GM12878 (cell line): ENCODE results near the gene SV2A. TPM values are rescaled to one million over a fixed set of nuclear protein-coding genes. Genes with fewer than 3 reads are reported as not detected.

ENCODE experiments used
- ATAC-seq: fragments of 200-7000 bp; cut with Tn5 transposase; 3 replicates; pipeline ENCODE4 v1.9.1; 2020; ENCODE audit warnings: mild to moderate bottlenecking, moderate library complexity
- BruUV-seq: library from RNA; stranded (reverse); fragments of 400-500 nt; replicated peaks from 2 replicates; lab custom pipeline; 2021; lab: Mats Ljungman, UMichigan
- CTCF ChIA-PET: fragments of 300-600 bp; sonication (Branson Sonifier 250); formaldehyde crosslinking; extraction: SDS; loops from one replicate; lab custom pipeline; 2021; ENCODE audit warnings: inconsistent platforms; lab: Yijun Ruan, JAX
- POLR2A ChIA-PET: fragments of 350-600 bp; formaldehyde crosslinking; extraction: SDS; loops from one replicate; lab custom pipeline; 2021; ENCODE audit warnings: inconsistent platforms; lab: Charles Lee
- RAD21 ChIA-PET: fragments of 300-600 bp; sonication (Branson Sonifier 250); formaldehyde crosslinking; loops from one replicate; lab custom pipeline; 2023; ENCODE audit warnings: antibody characterized with exemption; ENCODE audit not compliant: unreplicated experiment; lab: Charles Lee
- SMC1A ChIA-PET: fragments of 300-600 bp; sonication (Branson Sonifier 250); formaldehyde crosslinking; loops from one replicate; lab custom pipeline; 2023; ENCODE audit not compliant: unreplicated experiment, uncharacterized antibody; lab: Charles Lee
- DNase-seq: peaks from one replicate; pipeline ENCODE4 v3.0.0-alpha.2; 2011; ENCODE audit warnings: low read depth, low spot score
- FAIRE-seq: peaks from 3 replicates; lab custom pipeline; 2011; peaks lifted over from hg19 to GRCh38; lab: Jason Lieb, UNC
- H2AFZ ChIP-seq: 2 replicates; pipeline ENCODE4 v1.6.0; 2011; ENCODE audit warnings: low read depth, low read length, control low read depth; ENCODE audit not compliant: control insufficient read depth
- H3K27ac ChIP-seq: 2 replicates; pipeline ENCODE4 v1.5.1; 2011; ENCODE audit warnings: control low read depth; ENCODE audit not compliant: control insufficient read depth, insufficient read depth
- H3K27me3 ChIP-seq, 2 experiments: replicated peaks in 1 of 2; 2 replicates each; pipeline versions ENCODE4 v1.6.0 to v1.6.1; 2011; ENCODE audit warnings: low read length in 1 of 2; ENCODE audit not compliant: control insufficient read depth in 2 of 2, insufficient read depth in 2 of 2
- H3K36me3 ChIP-seq, 2 experiments: 2 replicates each; pipeline ENCODE4 v1.5.1; 2011; ENCODE audit warnings: low read length in 1 of 2; ENCODE audit not compliant: control insufficient read depth in 2 of 2, insufficient read depth in 2 of 2
- H3K4me1 ChIP-seq: 2 replicates; pipeline ENCODE4 v1.6.1; 2011; ENCODE audit warnings: mild to moderate bottlenecking, low read length, moderate library complexity, mixed read lengths; ENCODE audit not compliant: control insufficient read depth, insufficient read depth
- H3K4me2 ChIP-seq: 2 replicates; pipeline ENCODE4 v1.6.0; 2011; ENCODE audit warnings: control low read depth; ENCODE audit not compliant: control insufficient read depth, insufficient read depth
- H3K4me3 ChIP-seq: fragments of 200-600 bp; sonication (generic); 2 replicates; pipeline ENCODE4 v1.5.1; 2016
- H3K79me2 ChIP-seq: 2 replicates; pipeline ENCODE4 v1.6.0; 2011; ENCODE audit warnings: low read length; ENCODE audit not compliant: control insufficient read depth, insufficient read depth
- H3K9ac ChIP-seq: 2 replicates; pipeline ENCODE4 v1.8.0; 2011; ENCODE audit warnings: low read length, control low read depth, mixed read lengths; ENCODE audit not compliant: control insufficient read depth, insufficient read depth
- H3K9me3 ChIP-seq: replicated peaks from 3 replicates; pipeline ENCODE4 v1.5.1; 2011; ENCODE audit warnings: mild to moderate bottlenecking, low read length; ENCODE audit not compliant: control insufficient read depth, insufficient read depth
- H4K20me1 ChIP-seq: 2 replicates; pipeline ENCODE4 v1.6.0; 2011; ENCODE audit not compliant: control insufficient read depth, insufficient read depth
- BHLHE40 ChIP-seq, 2 experiments: fragments of 450-650 bp in 1 of 2; IDR thresholded peaks; 2 replicates each; pipeline ENCODE4 v1.6.1; 2011 to 2017; ENCODE audit warnings: low read depth in 2 of 2, borderline replicate concordance in 1 of 2, improper control_type of control experiment in 1 of 2, low read length in 1 of 2, mild to moderate bottlenecking in 1 of 2
- EED ChIP-seq: sonication (generic); IDR thresholded peaks from 2 replicates; pipeline ENCODE4 v1.6.1; 2016; ENCODE audit warnings: antibody characterized with exemption, low read depth
- NBN ChIP-seq: fragments of 450-650 bp; IDR thresholded peaks from 2 replicates; pipeline ENCODE4 v1.6.1; 2016
- NFYB ChIP-seq: IDR thresholded peaks from 2 replicates; pipeline ENCODE4 v1.6.1; 2011; ENCODE audit warnings: low read depth, mild to moderate bottlenecking, low read length, improper control_type of control experiment, moderate library complexity; ENCODE audit not compliant: insufficient read depth
- NR2C1 ChIP-seq: fragments of 450-650 bp; IDR thresholded peaks from 2 replicates; pipeline ENCODE4 v1.6.1; 2017; ENCODE audit warnings: antibody characterized with exemption, mild to moderate bottlenecking, moderate library complexity
- SMAD5 ChIP-seq: IDR thresholded peaks from 2 replicates; pipeline ENCODE4 v1.6.1; 2016; ENCODE audit warnings: antibody characterized with exemption, low read depth
- SMARCA5 ChIP-seq: fragments of 450-650 bp; IDR thresholded peaks from 2 replicates; pipeline ENCODE4 v1.6.1; 2017; ENCODE audit warnings: mild to moderate bottlenecking
- ZNF24 ChIP-seq: fragments of 450-650 bp; IDR thresholded peaks from 2 replicates; pipeline ENCODE4 v1.6.1; 2017; ENCODE audit warnings: antibody characterized with exemption, mild to moderate bottlenecking
- ZSCAN29 ChIP-seq: fragments of 450-650 bp; IDR thresholded peaks from 2 replicates; pipeline ENCODE4 v1.6.1; 2017; ENCODE audit warnings: mild to moderate bottlenecking, moderate library complexity
- WGBS: methylation state at CpG from one replicate; pipeline ENCODE4 v1.1.6; 2016; ENCODE audit warnings: low lambda C conversion rate; ENCODE audit not compliant: insufficient replicate concordance, insufficient coverage; ENCODE audit errors: missing lambda C conversion rate; 5-methylcytosine and 5-hydroxymethylcytosine counted together
- in situ Hi-C: fragments of 300-500 bp; cut with MboI; formaldehyde crosslinking; loops from 9 replicates; pipeline ENCODE4 v1.14.3; 2018; ENCODE audit warnings: mixed read lengths
- intact Hi-C: fragments of 100-400 bp; cut with micrococcal nuclease; formaldehyde crosslinking; loops from one replicate; pipeline ENCODE4 v1.14.2; 2022; ENCODE audit not compliant: unreplicated experiment
- polyA plus RNA-seq, 11 experiments: library from polyadenylated mRNA; depleted of rRNA in 4 of 11; unstranded in 6 of 11; stranded (reverse) in 5 of 11; fragments of >200 nt; fragmentation: Nextera tagmentation in 4 of 11; fragmentation: Illumina TruSeq in 1 of 11; extraction: Ambion mirVana in 4 of 11; extraction: Trizol in 1 of 11; gene quantifications; 1 replicate in 1 of 11; 2 replicates in 10 of 11; pipeline versions ENCODE4 v1.2.1 to v1.2.3, GENCODE V29; 2011 to 2016; ENCODE audit warnings: inconsistent platforms in 2 of 11, missing spikeins in 2 of 11, low read depth in 1 of 11
- total RNA-seq, 4 experiments: library from RNA; depleted of rRNA in 3 of 4; stranded (reverse); fragments of >200 nt in 3 of 4; fragmentation: Illumina TruSeq in 1 of 4; extraction: Trizol in 1 of 4; gene quantifications; 2 replicates each; pipeline versions ENCODE4 v1.2.1 to v1.2.3, GENCODE V29; 2013 to 2021
- TF ChIP-seq, protein P1 (sequence below): IDR thresholded peaks from 2 replicates; pipeline ENCODE4 v1.6.1; 2012; ENCODE audit warnings: low read depth, low read length, improper control_type of control experiment
- TF ChIP-seq, protein P2 (sequence below): fragments of 150-350 bp; IDR thresholded peaks from 2 replicates; pipeline ENCODE4 v1.6.1; 2016; ENCODE audit warnings: low read depth, low read length
- TF ChIP-seq, protein P3 (sequence below): IDR thresholded peaks from 2 replicates; pipeline ENCODE4 v1.6.1; 2012; ENCODE audit warnings: improper control_type of control experiment, low read depth, low read length; ENCODE audit not compliant: insufficient replicate concordance

SV2A gene
- total and polyA plus RNA-seq, 10 of the 15 experiments (the other 5 are each of a cell fraction or from before 2014, with no cell fraction given), result 0.39 to 11.6 (median 5.4) TPM

DNA sequence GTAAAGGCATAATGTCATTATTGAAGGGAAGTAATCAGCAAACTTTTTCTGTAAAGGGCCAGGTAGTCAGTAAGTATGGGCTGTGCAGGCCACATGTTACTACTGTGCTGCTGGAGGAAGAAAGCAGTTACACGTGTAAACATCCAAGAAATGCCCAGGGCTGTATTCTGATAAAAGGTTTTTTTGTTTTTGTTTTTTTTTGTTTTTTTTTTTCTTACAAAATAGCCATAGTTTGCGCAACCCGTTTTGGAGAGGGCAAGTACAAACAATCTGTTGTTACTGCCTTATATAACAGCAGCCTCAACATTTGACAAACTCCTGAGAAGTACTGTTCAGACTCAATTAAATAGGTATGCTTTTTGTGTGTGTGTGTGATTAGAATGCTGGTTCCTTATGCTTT is 45.7 kb upstream of the SV2A start:
- SMC1A ChIA-PET, result interaction anchor here (0.6 to 3.2 kb wide), 11 partner anchors 8 to 224 kb away, joined by 3 to 51 read pairs (median 4); no protein-coding TSS in a partner anchor
- no peak for FAIRE-seq
- CTCF ChIA-PET, result interaction anchor here (1.0 to 3.2 kb wide), 12 partner anchors 18 to 243 kb away, joined by 3 to 69 read pairs (median 6); no protein-coding TSS in a partner anchor
- TF ChIP-seq, protein P1, sequence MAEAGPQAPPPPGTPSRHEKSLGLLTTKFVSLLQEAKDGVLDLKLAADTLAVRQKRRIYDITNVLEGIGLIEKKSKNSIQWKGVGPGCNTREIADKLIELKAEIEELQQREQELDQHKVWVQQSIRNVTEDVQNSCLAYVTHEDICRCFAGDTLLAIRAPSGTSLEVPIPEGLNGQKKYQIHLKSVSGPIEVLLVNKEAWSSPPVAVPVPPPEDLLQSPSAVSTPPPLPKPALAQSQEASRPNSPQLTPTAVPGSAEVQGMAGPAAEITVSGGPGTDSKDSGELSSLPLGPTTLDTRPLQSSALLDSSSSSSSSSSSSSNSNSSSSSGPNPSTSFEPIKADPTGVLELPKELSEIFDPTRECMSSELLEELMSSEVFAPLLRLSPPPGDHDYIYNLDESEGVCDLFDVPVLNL, result no peak
- TF ChIP-seq NFYB (no peak), SMAD5 (no peak), SMARCA5 (no peak), ZNF24 (no peak), NR2C1 (no peak), ZSCAN29 (no peak), NBN (no peak), EED (no peak), BHLHE40 (IDR thresholded peaks at IDR 0.05; ENCODE audit: borderline replicate concordance in 1 of 2, low read depth in 2 of 2, low read length in 1 of 2) (no peak)
- TF ChIP-seq, protein P2, sequence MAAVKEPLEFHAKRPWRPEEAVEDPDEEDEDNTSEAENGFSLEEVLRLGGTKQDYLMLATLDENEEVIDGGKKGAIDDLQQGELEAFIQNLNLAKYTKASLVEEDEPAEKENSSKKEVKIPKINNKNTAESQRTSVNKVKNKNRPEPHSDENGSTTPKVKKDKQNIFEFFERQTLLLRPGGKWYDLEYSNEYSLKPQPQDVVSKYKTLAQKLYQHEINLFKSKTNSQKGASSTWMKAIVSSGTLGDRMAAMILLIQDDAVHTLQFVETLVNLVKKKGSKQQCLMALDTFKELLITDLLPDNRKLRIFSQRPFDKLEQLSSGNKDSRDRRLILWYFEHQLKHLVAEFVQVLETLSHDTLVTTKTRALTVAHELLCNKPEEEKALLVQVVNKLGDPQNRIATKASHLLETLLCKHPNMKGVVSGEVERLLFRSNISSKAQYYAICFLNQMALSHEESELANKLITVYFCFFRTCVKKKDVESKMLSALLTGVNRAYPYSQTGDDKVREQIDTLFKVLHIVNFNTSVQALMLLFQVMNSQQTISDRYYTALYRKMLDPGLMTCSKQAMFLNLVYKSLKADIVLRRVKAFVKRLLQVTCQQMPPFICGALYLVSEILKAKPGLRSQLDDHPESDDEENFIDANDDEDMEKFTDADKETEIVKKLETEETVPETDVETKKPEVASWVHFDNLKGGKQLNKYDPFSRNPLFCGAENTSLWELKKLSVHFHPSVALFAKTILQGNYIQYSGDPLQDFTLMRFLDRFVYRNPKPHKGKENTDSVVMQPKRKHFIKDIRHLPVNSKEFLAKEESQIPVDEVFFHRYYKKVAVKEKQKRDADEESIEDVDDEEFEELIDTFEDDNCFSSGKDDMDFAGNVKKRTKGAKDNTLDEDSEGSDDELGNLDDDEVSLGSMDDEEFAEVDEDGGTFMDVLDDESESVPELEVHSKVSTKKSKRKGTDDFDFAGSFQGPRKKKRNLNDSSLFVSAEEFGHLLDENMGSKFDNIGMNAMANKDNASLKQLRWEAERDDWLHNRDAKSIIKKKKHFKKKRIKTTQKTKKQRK, result no peak
- TF ChIP-seq, protein P3, sequence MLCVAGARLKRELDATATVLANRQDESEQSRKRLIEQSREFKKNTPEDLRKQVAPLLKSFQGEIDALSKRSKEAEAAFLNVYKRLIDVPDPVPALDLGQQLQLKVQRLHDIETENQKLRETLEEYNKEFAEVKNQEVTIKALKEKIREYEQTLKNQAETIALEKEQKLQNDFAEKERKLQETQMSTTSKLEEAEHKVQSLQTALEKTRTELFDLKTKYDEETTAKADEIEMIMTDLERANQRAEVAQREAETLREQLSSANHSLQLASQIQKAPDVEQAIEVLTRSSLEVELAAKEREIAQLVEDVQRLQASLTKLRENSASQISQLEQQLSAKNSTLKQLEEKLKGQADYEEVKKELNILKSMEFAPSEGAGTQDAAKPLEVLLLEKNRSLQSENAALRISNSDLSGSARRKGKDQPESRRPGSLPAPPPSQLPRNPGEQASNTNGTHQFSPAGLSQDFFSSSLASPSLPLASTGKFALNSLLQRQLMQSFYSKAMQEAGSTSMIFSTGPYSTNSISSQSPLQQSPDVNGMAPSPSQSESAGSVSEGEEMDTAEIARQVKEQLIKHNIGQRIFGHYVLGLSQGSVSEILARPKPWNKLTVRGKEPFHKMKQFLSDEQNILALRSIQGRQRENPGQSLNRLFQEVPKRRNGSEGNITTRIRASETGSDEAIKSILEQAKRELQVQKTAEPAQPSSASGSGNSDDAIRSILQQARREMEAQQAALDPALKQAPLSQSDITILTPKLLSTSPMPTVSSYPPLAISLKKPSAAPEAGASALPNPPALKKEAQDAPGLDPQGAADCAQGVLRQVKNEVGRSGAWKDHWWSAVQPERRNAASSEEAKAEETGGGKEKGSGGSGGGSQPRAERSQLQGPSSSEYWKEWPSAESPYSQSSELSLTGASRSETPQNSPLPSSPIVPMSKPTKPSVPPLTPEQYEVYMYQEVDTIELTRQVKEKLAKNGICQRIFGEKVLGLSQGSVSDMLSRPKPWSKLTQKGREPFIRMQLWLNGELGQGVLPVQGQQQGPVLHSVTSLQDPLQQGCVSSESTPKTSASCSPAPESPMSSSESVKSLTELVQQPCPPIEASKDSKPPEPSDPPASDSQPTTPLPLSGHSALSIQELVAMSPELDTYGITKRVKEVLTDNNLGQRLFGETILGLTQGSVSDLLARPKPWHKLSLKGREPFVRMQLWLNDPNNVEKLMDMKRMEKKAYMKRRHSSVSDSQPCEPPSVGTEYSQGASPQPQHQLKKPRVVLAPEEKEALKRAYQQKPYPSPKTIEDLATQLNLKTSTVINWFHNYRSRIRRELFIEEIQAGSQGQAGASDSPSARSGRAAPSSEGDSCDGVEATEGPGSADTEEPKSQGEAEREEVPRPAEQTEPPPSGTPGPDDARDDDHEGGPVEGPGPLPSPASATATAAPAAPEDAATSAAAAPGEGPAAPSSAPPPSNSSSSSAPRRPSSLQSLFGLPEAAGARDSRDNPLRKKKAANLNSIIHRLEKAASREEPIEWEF, result no peak

More for the DNA sequence above, 45.7 kb upstream of the SV2A start:
- H3K27ac ChIP-seq, result no peak overlapping the region
- ATAC-seq (no peak), DNase-seq (no peak)
- H3K4me3 ChIP-seq, result no peak overlapping the region
- H3K79me2 ChIP-seq, result no peaks in the 10 kb centered on the region
- no peaks in the 10 kb centered on the region for H3K27me3 ChIP-seq
- intact Hi-C loops, result loop anchor here (5.0 kb wide), 2 partner anchors 44 to 224 kb away; no protein-coding TSS in a partner anchor
- no peaks in the 10 kb centered on the region for H3K9me3 ChIP-seq
- H3K9ac ChIP-seq, result no peak overlapping the region
- ChIA-PET RAD21 (interaction anchor here (1.4 to 3.0 kb wide), 5 partner anchors 49 to 224 kb away, joined by 4 to 43 read pairs (median 12); no protein-coding TSS in a partner anchor), POLR2A (interaction anchor here (0.6 kb wide), 1 partner anchor 31 kb away, joined by 3 read pairs; no protein-coding TSS in a partner anchor)
- H3K4me2 ChIP-seq, result no peak overlapping the region
- in situ Hi-C loops, result loop anchor here (5.0 kb wide), 2 partner anchors 84 to 204 kb away; no protein-coding TSS in a partner anchor
- WGBS, result 81% methylated on average over 3 of the region's 3 CpGs
- no peak overlapping the region for H2AFZ ChIP-seq
- peaks cover 4% of the 10 kb centered on the region for H3K4me1 ChIP-seq
- H4K20me1 ChIP-seq, result no peaks in the 10 kb centered on the region
- H3K36me3 ChIP-seq, result peaks cover 10 to 17% of the 10 kb centered on the region in 2 experiments
- no TSS peak for BruUV-seq
